SK-N-SH (cell line): ENCODE results near the gene POTEJ. TPM values are rescaled to one million over a fixed set of nuclear protein-coding genes. Genes with fewer than 3 reads are reported as not detected.
"Not testable (repeated sequence)": the region's sequence is repeated elsewhere in the genome, so short reads cannot be mapped to it uniquely, and the experiment has no call there.

ENCODE experiments used
- CTCF ChIA-PET: fragments of 300-600, 350-600 bp; formaldehyde crosslinking; extraction: SDS; loops from one replicate; lab custom pipeline; 2021; lab: Yijun Ruan, JAX
- POLR2A ChIA-PET: fragments of 350-600 bp; sonication (Branson Sonifier 250); formaldehyde crosslinking; extraction: SDS; loops from one replicate; lab custom pipeline; 2020; ENCODE audit warnings: antibody characterized with exemption, inconsistent platforms; lab: Yijun Ruan, JAX
- DNase-seq: peaks from one replicate; pipeline ENCODE4 v3.0.0; 2012
- H2AFZ ChIP-seq: fragments of 200-600 bp; sonication (generic); 2 replicates; pipeline ENCODE4 v1.8.1; 2016; ENCODE audit warnings: antibody characterized with exemption, mild to moderate bottlenecking, low read depth
- H3F3A ChIP-seq: fragments of 200-600 bp; sonication (generic); replicated peaks from 2 replicates; pipeline ENCODE3; 2016; ENCODE audit warnings: antibody characterized with exemption, mild to moderate bottlenecking; ENCODE audit not compliant: insufficient read depth
- H3K27ac ChIP-seq, 2 experiments: fragments of 200-500 bp in 1 of 2; fragments of 200-600 bp in 1 of 2; sonication (Bioruptor generic) in 1 of 2; sonication (generic), shearing (Covaris generic) in 1 of 2; 2 replicates each; pipeline versions ENCODE4 v1.5.1 to v1.6.1; 2014 to 2016; ENCODE audit warnings: low read depth in 2 of 2, inconsistent platforms in 1 of 2, low read length in 1 of 2, mild to moderate bottlenecking in 1 of 2, mixed read lengths in 1 of 2
- H3K27me3 ChIP-seq: fragments of 200-600 bp; sonication (generic), shearing (Covaris generic); 2 replicates; pipeline ENCODE4 v1.6.1; 2016; ENCODE audit warnings: mixed run types; ENCODE audit not compliant: insufficient read depth
- H3K36me3 ChIP-seq, 2 experiments: fragments of 200-500 bp in 1 of 2; fragments of 200-600 bp in 1 of 2; sonication (Bioruptor generic) in 1 of 2; sonication (generic) in 1 of 2; replicated peaks in 1 of 2; 2 replicates each; pipeline versions ENCODE3 to v1.5.1; 2014 to 2016; ENCODE audit warnings: low read length in 1 of 2, mild to moderate bottlenecking in 1 of 2; ENCODE audit not compliant: insufficient read depth in 2 of 2, control insufficient read depth in 1 of 2
- H3K4me1 ChIP-seq, 2 experiments: fragments of 200-500 bp in 1 of 2; fragments of 200-600 bp in 1 of 2; sonication (Bioruptor generic) in 1 of 2; sonication (generic), shearing (Covaris generic) in 1 of 2; 2 replicates each; pipeline versions ENCODE4 v1.5.1 to v1.6.1; 2014 to 2016; ENCODE audit warnings: low read depth in 1 of 2, low read length in 1 of 2, mixed run types in 1 of 2; ENCODE audit not compliant: insufficient read depth in 2 of 2, control insufficient read depth in 1 of 2
- H3K4me2 ChIP-seq: fragments of 200-600 bp; sonication (generic), shearing (Covaris generic); 2 replicates; pipeline ENCODE4 v1.6.1; 2017; ENCODE audit warnings: mixed run types
- H3K4me3 ChIP-seq, 2 experiments: fragments of 200-500 bp in 1 of 2; fragments of 200-600 bp in 1 of 2; sonication (Bioruptor generic) in 1 of 2; sonication (generic), shearing (Covaris generic) in 1 of 2; 2 replicates each; pipeline versions ENCODE4 v1.5.1 to v1.8.1; 2014 to 2016; ENCODE audit warnings: low read depth in 2 of 2, inconsistent platforms in 1 of 2, low read length in 1 of 2, mild to moderate bottlenecking in 1 of 2, mixed read lengths in 1 of 2, moderate library complexity in 1 of 2
- H3K79me2 ChIP-seq: fragments of 200-600 bp; sonication (generic); 2 replicates; pipeline ENCODE4 v1.8.1; 2017; ENCODE audit warnings: mild to moderate bottlenecking; ENCODE audit not compliant: insufficient read depth
- H3K9ac ChIP-seq: fragments of 200-600 bp; sonication (generic); 2 replicates; pipeline ENCODE4 v1.6.1; 2017; ENCODE audit warnings: mixed run types
- H3K9me2 ChIP-seq: fragments of 200-600 bp; sonication (generic); 2 replicates; pipeline ENCODE4 v1.6.1; 2017; ENCODE audit warnings: mixed run types
- H3K9me3 ChIP-seq: fragments of 200-600 bp; sonication (generic); 2 replicates; pipeline ENCODE4 v1.6.1; 2017; ENCODE audit warnings: mixed run types, mild to moderate bottlenecking, moderate library complexity
- H4K20me1 ChIP-seq: fragments of 200-600 bp; sonication (generic); 2 replicates; pipeline ENCODE4 v1.6.1; 2017; ENCODE audit warnings: mild to moderate bottlenecking, mixed run types; ENCODE audit not compliant: insufficient read depth
- WGBS: methylation state at CpG from one replicate; pipeline ENCODE4 v1.1.6; 2017; ENCODE audit warnings: low lambda C conversion rate; 5-methylcytosine and 5-hydroxymethylcytosine counted together
- polyA plus RNA-seq, 3 experiments: library from polyadenylated mRNA; depleted of rRNA; stranded (reverse); fragments of >200 nt; gene quantifications; 2 replicates each; pipeline ENCODE4 v1.2.3, GENCODE V29; 2012

Gene POTEJ
- polyA plus RNA-seq, 1 of the 3 experiments (the other 2 are of a cell fraction) = not detected

DNA sequence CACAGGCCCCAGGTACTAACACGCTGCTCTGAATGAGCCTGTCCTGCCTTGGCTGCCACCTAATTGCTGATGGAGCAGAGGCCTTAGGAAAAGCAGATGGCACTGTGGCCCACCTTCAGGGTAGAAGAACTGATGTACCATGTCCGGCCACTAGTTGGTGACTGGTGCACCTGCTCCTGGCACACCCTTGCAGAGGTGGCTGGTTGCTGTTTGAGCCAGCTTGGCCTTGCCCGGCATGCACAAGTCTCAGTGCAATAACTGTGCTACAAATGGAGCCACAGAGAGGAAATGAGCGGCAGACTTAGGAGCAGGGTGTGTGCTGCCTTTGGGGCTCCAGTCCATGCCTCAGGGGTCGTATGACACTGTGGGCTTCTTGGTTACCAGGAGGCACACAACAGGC is 54.4 kb downstream of the POTEJ start:
- POLR2A ChIA-PET, H3K9me2 ChIP-seq, DNase-seq, H3K27ac ChIP-seq, H3F3A ChIP-seq, CTCF ChIA-PET, H3K79me2 ChIP-seq, H3K4me1 ChIP-seq, H3K4me3 ChIP-seq, H3K27me3 ChIP-seq, H2AFZ ChIP-seq, H3K4me2 ChIP-seq, H3K9ac ChIP-seq, H4K20me1 ChIP-seq, H3K9me3 ChIP-seq, H3K36me3 ChIP-seq: not testable (repeated sequence)
- 36% methylated on average over 5 of the region's 5 CpGs for WGBS

DNA sequence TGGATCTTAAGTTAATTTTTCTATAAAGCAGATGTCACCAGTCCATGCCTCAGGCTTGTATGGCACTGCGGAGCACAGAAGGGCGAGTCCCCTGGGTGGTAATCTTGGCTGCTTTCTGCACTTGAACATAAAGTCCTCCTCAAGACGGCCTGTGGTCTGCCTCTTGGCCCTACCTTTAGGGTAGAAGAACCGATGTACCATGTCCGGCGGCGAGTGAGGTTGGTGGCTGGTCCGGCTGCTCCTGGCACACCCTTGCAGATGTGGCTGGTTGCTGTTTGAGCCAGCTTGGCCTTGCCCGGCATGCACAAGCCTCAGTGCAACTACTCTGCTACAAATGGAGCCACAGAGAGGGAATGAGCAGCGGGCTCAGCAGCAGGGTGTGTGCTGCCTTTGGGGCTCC is 56.3 kb downstream of the POTEJ start:
- H2AFZ ChIP-seq, H3K36me3 ChIP-seq, H3K9ac ChIP-seq, H3K27me3 ChIP-seq, H3F3A ChIP-seq, H3K4me1 ChIP-seq, H3K79me2 ChIP-seq, POLR2A ChIA-PET, DNase-seq, H4K20me1 ChIP-seq, H3K4me2 ChIP-seq, H3K9me3 ChIP-seq, H3K9me2 ChIP-seq, H3K27ac ChIP-seq, H3K4me3 ChIP-seq, CTCF ChIA-PET: not testable (repeated sequence)
- 80% methylated on average over 1 of the region's 10 CpGs for WGBS

DNA sequence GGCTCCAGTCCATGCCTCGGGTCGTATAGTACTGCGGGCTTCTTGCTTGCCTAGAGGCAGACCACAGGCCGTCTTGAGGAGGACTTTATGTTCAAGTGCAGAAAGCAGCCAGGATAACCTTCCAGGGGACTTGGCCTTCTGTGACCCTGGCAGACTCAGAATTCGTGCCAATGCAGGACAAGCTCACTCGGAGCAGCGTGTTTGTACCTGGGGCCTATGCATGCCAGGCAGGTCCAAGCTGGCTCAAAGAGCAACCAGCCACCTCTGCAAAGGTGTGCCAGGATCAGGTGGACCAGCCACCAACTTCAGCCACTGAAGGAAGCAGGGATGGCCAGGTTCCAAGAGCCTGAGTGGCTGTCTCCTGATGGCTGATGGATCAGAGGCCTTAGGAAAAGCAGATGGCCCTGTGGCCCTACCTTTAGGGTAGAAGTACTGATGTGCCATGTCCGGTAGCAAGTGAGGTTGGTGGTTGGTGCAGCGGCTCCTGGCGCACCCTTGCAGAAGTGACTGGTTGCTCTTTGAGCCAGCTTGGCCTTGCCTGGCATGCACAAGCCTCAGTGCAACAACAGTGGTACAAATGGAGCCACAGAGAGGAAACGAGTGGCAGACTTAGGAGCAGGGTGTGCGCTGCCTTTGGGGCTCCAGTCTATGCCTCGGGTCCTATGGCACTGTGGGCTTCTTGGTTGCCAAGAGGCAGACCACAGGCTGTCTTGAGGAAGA is 58.9 kb downstream of the POTEJ start:
- H3K27me3 ChIP-seq, H3K4me1 ChIP-seq, H3K4me2 ChIP-seq, H3K27ac ChIP-seq, H3K79me2 ChIP-seq, CTCF ChIA-PET, H2AFZ ChIP-seq, H4K20me1 ChIP-seq, H3F3A ChIP-seq, H3K4me3 ChIP-seq, H3K36me3 ChIP-seq, DNase-seq, H3K9me2 ChIP-seq, POLR2A ChIA-PET, H3K9me3 ChIP-seq, H3K9ac ChIP-seq: not testable (repeated sequence)
- WGBS = 42% methylated on average over 3 of the region's 13 CpGs

DNA sequence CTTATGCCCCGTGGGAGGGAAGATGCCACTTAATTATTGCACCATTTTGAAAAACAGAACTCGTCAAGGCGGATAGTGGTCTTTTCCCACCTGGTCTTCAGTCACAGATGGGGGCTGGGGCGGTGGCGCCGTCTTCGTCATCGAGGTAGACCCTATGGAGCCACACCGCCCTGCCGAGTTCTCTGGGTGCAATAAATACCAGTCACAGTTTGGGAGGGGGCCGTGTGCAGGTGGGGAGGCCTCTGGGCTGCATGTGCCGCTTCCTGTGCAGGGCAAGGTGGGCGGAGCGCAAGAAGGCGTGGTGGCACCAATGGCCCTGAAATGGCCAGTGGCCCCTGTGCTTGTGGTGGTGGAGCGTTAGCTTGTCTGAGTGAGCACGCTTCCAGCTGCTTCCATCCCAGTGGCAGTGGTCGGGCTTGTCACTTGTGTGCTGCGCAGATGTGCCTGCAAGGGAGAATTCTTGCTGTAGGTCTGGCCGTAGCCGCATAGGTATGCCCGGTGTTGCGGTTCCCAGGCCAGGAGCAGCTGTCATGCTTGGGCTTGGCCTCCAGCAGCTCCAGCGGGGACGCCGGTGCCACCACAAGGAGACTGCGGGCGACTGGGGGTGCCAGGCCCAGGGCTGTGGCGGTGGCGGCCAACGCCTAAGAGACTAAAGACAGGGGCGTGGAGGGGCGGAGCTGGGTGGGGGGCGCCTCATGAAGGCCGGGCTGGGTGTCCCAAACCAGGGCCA is 81.0 kb downstream of the POTEJ start:
- H3K4me1 ChIP-seq, POLR2A ChIA-PET, DNase-seq, H3K36me3 ChIP-seq, CTCF ChIA-PET, H3K27ac ChIP-seq, H3K9ac ChIP-seq, H3K79me2 ChIP-seq, H4K20me1 ChIP-seq, H3K9me2 ChIP-seq, H2AFZ ChIP-seq, H3K4me2 ChIP-seq, H3F3A ChIP-seq, H3K9me3 ChIP-seq, H3K4me3 ChIP-seq, H3K27me3 ChIP-seq: not testable (repeated sequence)
- WGBS = 11% methylated on average over 1 of the region's 35 CpGs
